SK-N-MC (cell line): ENCODE results near the gene SDK2.

Experiments used
- DNase-seq: peaks from one replicate; pipeline ENCODE4 v3.0.0-alpha.2; 2011; ENCODE audit warnings: low read depth, low spot score
- H3K27ac ChIP-seq: fragments of 200-600 bp; sonication (generic); 2 replicates; pipeline ENCODE4 v1.5.1; 2016; ENCODE audit warnings: mixed run types
- H3K36me3 ChIP-seq: fragments of 200-600 bp; sonication (generic); 2 replicates; pipeline ENCODE4 v1.6.1; 2017; ENCODE audit warnings: antibody characterized with exemption, low read length, mixed read lengths; ENCODE audit not compliant: insufficient read depth
- H3K4me3 ChIP-seq: fragments of 200-600 bp; sonication (generic); 2 replicates; pipeline ENCODE4 v1.5.1; 2016
- H3K9ac ChIP-seq: fragments of 200-600 bp; sonication (generic); 2 replicates; pipeline ENCODE4 v1.8.0; 2017; ENCODE audit warnings: mixed run types, mixed read lengths; ENCODE audit not compliant: insufficient read length
- H3K9me3 ChIP-seq: fragments of 200-600 bp; sonication (generic); 2 replicates; pipeline ENCODE4 v1.6.1; 2017; ENCODE audit warnings: low read depth, mild to moderate bottlenecking, antibody characterized with exemption, low read length, moderate library complexity, mixed read lengths
- EZH2 ChIP-seq: fragments of 200-600 bp; sonication (generic); IDR thresholded peaks from one replicate; pipeline ENCODE4 v1.6.1; 2017; ENCODE audit warnings: antibody characterized with exemption
- FOXP2 ChIP-seq: optimal IDR thresholded peaks from 2 replicates; pipeline ENCODE3; 2011; ENCODE audit warnings: mild to moderate bottlenecking, moderate library complexity; ENCODE audit not compliant: insufficient read depth; ENCODE audit errors: extremely low read length, control extremely low read depth
- POLR2AphosphoS5 ChIP-seq: IDR thresholded peaks from 2 replicates; pipeline ENCODE4 v1.6.1; 2012; ENCODE audit warnings: mild to moderate bottlenecking, low read depth, low read length, borderline replicate concordance

The SDK2 gene

DNA sequence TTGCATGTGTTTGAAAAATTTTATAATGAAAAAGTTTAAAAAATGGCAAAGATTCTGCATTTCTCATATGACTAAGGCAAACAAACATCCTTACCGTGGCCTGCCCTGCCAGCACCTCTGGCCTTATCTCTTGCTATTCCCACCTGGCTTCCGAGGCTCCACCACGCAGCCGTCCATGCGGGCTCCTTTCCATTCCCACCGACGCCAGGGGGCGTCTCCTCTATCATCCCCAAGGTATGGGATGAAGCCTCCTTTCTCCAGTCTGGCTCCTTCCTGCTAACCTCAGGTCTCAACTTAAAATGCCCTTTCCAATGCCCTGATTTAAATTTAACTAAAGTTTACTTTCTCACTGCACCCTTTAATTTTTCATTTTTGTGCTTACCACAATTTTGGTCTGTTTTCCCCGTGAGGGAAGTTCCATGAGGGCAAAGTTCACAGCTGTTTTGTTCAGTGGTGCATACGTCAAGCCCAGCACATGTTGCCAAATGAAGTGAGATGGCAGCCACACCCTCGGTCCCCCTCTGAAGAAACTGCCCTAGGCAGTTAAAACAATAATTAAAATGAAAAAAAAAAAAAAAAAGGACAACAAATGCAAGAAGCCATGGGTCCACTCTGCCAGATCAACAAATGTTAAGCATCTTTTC is 13.3 kb upstream of the SDK2 start:
- Histone ChIP-seq H3K9me3 (no peaks in the 10 kb centered on the region), H3K36me3 (no peaks in the 10 kb centered on the region), H3K4me3 (no peak overlapping the region), H3K9ac (no peak overlapping the region), H3K27ac (no peak overlapping the region)
- no peak for TF ChIP-seq POLR2AphosphoS5
- TF ChIP-seq EZH2, result no peak
- TF ChIP-seq FOXP2, result no peak
- DNase-seq, result no peak

DNA sequence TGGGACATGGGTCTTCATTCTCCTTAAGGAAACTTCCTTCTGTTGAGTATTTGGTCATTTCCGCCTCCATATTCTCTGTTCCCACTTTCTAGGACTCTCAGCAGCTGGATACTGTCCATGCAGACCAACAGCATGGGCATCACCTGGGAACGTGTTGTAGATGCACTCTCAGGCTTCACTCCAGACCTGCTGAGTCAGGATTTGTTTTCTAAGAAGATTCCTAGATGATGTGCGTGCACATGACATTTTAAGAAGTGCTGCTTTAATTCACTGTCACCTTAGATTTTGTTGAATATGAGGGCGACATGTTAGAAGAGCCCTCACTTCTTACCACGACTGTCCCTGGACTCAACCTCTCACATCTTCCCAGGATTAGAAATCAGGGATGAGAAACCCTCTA is 10.0 kb upstream of the SDK2 start:
- DNase-seq, result no peak

DNA sequence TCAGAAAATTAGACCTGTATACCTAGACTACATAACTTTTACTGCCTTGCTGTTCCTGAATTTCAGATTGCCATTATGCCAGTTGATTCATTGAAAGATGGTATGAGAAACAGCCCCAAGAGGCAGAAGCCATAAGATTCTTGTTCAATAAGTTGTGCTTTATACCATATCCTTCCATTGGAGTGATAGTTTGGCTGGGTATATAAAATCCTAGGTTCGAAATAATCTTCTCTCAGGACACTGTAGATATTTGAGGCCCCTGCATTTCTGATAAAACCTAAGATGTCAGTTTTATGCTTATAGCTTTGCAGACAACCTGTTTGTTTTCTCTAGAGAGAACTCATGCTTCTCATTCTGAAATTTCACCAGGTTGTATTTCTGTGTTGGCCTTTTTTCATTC is 9.6 kb upstream of the SDK2 start:
- H3K36me3 ChIP-seq, result no peaks in the 10 kb centered on the region
- no peaks in the 10 kb centered on the region for H3K9me3 ChIP-seq
- H3K9ac ChIP-seq, result no peak overlapping the region
- no peak overlapping the region for H3K4me3 ChIP-seq
- DNase-seq, result no peak
- TF ChIP-seq FOXP2, result no peak
- no peak for TF ChIP-seq EZH2
- no peak for TF ChIP-seq POLR2AphosphoS5
- no peak overlapping the region for H3K27ac ChIP-seq

More for the DNA sequence above, 10.0 kb upstream of the SDK2 start:
- Histone ChIP-seq H3K9ac (no peak overlapping the region), H3K4me3 (no peak overlapping the region), H3K9me3 (no peaks in the 10 kb centered on the region), H3K27ac (no peak overlapping the region), H3K36me3 (no peaks in the 10 kb centered on the region)
- no peak for TF ChIP-seq FOXP2
- TF ChIP-seq EZH2, result no peak
- TF ChIP-seq POLR2AphosphoS5, result no peak

DNA sequence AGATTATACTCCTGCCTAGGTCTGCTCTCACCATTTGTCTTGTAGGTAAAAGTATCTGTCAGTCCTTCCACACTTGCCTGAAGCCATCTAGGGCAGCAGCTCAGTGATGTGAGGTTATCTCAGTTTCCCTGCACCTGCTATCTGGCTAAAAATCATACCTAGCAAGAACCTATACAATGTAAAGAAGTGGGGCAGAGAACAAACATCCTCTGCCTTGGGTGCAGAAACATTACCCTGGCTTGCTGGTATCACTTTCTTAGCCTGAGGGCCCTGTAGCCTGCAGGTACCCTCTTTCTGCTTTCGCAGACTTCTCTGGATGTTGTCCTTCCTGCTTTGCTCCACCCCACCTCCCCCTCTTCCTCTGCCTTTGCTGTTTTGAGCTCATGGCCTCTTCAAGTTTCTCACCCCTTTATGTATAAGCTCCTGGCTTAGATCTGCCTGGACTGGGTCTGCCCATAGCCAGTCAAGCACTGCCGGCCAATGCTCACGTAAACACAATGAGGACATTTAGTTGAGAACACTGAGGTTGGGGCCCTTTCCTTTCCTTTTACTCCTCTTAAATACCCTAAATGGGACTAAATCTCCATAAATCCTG is 8.7 kb upstream of the SDK2 start:
- Histone ChIP-seq H3K4me3 (no peak overlapping the region), H3K36me3 (no peaks in the 10 kb centered on the region), H3K9me3 (no peaks in the 10 kb centered on the region), H3K9ac (no peak overlapping the region), H3K27ac (no peak overlapping the region)
- no peak for DNase-seq
- no peak for TF ChIP-seq FOXP2
- TF ChIP-seq EZH2, result no peak
- no peak for TF ChIP-seq POLR2AphosphoS5

DNA sequence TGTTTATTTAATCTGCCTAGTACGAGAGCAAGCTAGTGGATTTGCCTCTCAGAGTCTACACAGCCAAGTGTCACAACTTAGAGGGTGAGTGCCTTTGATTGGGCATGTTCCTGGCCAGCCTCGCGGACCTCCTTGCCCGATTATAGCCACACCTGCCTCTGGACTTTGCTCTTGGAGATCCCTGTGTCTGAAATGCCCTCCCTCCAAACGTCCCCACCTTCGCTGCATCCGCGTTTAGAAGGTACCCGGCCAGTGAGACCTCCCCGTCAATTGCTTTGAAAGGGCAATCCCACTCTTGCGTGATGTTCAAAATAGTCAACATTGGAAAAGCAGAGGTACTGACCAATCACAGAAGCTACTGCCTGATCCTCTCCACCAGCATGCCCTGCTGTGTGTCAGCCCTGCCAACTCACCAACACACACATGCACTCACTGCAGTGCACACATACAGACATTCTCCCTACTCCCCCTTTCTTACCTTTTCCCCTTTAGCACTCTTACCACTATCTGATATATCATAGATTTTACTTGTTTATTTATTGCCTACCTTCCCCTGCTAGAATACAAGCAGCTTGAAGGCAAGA is 6.5 kb upstream of the SDK2 start:
- no peak for DNase-seq
- H3K4me3 ChIP-seq, result no peak overlapping the region
- no peaks in the 10 kb centered on the region for H3K9me3 ChIP-seq
- TF ChIP-seq POLR2AphosphoS5 (no peak), EZH2 (no peak), FOXP2 (no peak)
- no peak overlapping the region for H3K27ac ChIP-seq
- no peak overlapping the region for H3K9ac ChIP-seq
- no peaks in the 10 kb centered on the region for H3K36me3 ChIP-seq

DNA sequence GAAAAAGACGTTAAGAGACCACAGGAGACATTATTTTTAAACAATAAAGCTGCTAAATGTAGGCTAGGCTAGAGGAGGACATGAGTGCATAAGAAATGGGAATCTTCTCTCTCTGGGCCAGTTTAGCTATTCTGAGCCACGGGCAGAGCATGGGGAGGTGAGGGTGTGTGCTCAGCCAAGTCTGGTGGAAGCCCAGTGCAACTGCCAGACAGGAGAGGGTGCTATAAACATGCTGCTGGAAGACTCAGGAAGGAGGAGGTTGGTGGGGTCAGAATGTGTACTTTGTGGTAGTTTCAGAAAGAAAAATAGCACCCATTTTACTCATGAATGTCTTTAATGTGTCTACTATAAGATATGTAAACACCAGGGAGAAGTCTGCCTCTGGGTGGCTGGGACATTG is 5.9 kb upstream of the SDK2 start:
- Histone ChIP-seq H3K9ac (no peak overlapping the region), H3K36me3 (no peaks in the 10 kb centered on the region), H3K27ac (no peak overlapping the region), H3K4me3 (no peak overlapping the region), H3K9me3 (no peaks in the 10 kb centered on the region)
- DNase-seq, result no peak
- TF ChIP-seq FOXP2, result no peak
- TF ChIP-seq POLR2AphosphoS5, result no peak
- TF ChIP-seq EZH2, result no peak

DNA sequence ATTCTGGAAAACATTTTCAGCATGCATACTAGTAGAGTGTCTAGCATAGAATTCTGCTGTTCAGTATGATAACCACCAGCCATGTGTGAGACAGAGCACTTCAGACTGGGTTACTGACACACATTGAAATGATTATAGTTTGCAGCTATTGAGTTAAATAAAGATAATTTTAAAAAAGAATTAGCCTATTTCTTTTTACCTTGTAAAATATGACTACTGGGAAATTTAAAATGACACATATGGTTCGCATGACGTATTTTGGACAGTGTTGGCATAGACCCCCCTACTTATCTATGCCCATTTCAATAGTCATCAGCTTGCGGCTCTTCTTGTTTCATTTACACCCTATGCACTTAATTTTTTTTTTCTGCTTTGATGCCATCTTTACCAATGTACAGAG is 4.7 kb upstream of the SDK2 start:
- no peak for DNase-seq
- TF ChIP-seq FOXP2 (no peak), EZH2 (no peak), POLR2AphosphoS5 (no peak)
- no peak overlapping the region for H3K4me3 ChIP-seq
- no peak overlapping the region for H3K27ac ChIP-seq
- H3K36me3 ChIP-seq, result no peaks in the 10 kb centered on the region
- no peak overlapping the region for H3K9ac ChIP-seq
- no peaks in the 10 kb centered on the region for H3K9me3 ChIP-seq

DNA sequence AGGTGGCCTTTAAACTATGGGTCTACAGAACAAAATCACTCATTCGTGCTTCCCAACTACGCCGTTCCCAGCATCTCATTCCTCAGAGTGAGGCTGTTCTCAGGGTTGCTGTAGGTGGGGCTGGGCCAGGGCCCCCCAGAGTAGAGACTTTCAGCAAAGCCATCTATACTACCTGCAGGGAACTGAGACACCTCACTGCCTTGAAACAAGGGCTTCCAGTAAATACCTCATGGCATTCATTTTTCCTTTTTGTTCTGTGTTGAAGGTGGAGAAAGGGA is 4.2 kb upstream of the SDK2 start:
- Histone ChIP-seq H3K4me3 (no peak overlapping the region), H3K9me3 (no peaks in the 10 kb centered on the region), H3K36me3 (no peaks in the 10 kb centered on the region), H3K27ac (no peak overlapping the region), H3K9ac (no peak overlapping the region)
- TF ChIP-seq POLR2AphosphoS5 (no peak), EZH2 (no peak), FOXP2 (no peak)
- DNase-seq, result no peak

DNA sequence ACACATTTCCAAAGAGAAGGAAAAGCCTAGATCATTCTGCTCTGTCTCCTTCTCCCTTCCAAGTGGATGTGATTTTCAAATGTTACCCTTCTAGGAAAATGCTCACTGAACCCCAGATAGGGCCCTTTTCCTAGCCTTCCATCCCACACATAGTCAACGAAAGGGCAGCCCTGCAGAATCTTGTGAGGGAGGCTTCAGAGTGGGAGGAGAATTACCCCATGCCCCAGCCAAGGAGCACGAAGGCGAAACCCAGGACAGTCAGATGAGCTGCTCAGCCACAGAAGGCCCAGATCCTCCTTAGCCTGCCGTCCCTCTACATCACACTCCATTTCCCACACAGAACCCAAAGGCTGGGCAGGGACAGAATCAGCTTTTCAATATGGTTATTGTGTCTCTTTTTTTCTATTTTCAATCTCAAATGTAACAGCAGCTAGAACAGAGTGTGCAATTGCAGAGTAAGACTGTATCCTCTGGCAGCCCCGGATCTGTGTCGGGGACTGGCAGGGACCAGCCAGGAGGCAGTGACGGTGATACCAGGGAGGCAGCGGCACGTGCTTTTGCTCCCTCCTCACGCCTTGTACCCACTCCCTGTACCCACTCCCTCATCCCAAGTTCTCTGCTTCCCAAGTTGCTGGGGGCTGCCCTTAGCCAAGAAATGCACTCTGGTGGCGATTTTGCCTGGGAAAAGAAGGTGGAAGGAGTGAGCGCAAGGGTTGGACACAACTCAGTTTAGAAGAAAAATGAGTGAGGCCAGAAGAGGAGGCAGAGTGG is 3.7 kb upstream of the SDK2 start:
- Histone ChIP-seq H3K36me3 (no peaks in the 10 kb centered on the region), H3K9me3 (no peaks in the 10 kb centered on the region), H3K4me3 (no peak overlapping the region), H3K27ac (no peak overlapping the region), H3K9ac (no peak overlapping the region)
- no peak for DNase-seq
- TF ChIP-seq FOXP2 (no peak), POLR2AphosphoS5 (no peak), EZH2 (no peak)
